PFSK-1 (cell line): Measurements from ENCODE around the gene PRDM1.

Experiments used
- FOXP2 ChIP-seq: optimal IDR thresholded peaks from 2 replicates; pipeline ENCODE3; 2011; ENCODE audit warnings: borderline replicate concordance, control low read depth, inconsistent platforms; ENCODE audit not compliant: insufficient read depth; ENCODE audit errors: extremely low read length, extremely low read depth
- POLR2AphosphoS5 ChIP-seq: IDR thresholded peaks from 2 replicates; pipeline ENCODE4 v1.6.1; 2012; ENCODE audit warnings: low read depth, mild to moderate bottlenecking, control low read depth, low read length, moderate library complexity
- REST ChIP-seq, 2 experiments: IDR thresholded peaks; 2 replicates each; pipeline versions ENCODE4 v1.6.1 to v1.8.0; 2011 to 2012; ENCODE audit warnings: low read depth in 2 of 2, low read length in 2 of 2, control low read depth in 1 of 2, inconsistent platforms in 1 of 2, mild to moderate bottlenecking in 1 of 2, moderate library complexity in 1 of 2; ENCODE audit not compliant: insufficient read depth in 1 of 2
- SIN3A ChIP-seq: IDR thresholded peaks from 2 replicates; pipeline ENCODE4 v1.6.1; 2012; ENCODE audit warnings: mild to moderate bottlenecking, low read length, moderate library complexity, borderline replicate concordance; ENCODE audit not compliant: insufficient read depth
- TAF1 ChIP-seq: IDR thresholded peaks from 2 replicates; pipeline ENCODE4 v1.6.1; 2012; ENCODE audit warnings: low read length, control low read depth, borderline replicate concordance; ENCODE audit not compliant: insufficient read depth

GRCh38 chr6:106115286-106115685 lies 29.1 kb downstream of the PRDM1 start:
- TF ChIP-seq REST (IDR thresholded peaks at IDR 0.05; ENCODE audit: insufficient read depth in 1 of 2, low read depth in 2 of 2, low read length in 2 of 2) (no peak), POLR2AphosphoS5 (no peak), SIN3A (no peak), TAF1 (no peak), FOXP2 (no peak)
